ENCODE data around the gene SUGCT. TPM values are rescaled to one million over a fixed set of nuclear protein-coding genes. Genes with fewer than 3 reads are reported as not detected.
"Not testable (repeated sequence)": the region's sequence is repeated elsewhere in the genome, so short reads cannot be mapped to it uniquely, and the experiment has no call there.

Gene SUGCT
- total RNA-seq, 1 donor from 2014 or later, result 3.1 TPM

DNA sequence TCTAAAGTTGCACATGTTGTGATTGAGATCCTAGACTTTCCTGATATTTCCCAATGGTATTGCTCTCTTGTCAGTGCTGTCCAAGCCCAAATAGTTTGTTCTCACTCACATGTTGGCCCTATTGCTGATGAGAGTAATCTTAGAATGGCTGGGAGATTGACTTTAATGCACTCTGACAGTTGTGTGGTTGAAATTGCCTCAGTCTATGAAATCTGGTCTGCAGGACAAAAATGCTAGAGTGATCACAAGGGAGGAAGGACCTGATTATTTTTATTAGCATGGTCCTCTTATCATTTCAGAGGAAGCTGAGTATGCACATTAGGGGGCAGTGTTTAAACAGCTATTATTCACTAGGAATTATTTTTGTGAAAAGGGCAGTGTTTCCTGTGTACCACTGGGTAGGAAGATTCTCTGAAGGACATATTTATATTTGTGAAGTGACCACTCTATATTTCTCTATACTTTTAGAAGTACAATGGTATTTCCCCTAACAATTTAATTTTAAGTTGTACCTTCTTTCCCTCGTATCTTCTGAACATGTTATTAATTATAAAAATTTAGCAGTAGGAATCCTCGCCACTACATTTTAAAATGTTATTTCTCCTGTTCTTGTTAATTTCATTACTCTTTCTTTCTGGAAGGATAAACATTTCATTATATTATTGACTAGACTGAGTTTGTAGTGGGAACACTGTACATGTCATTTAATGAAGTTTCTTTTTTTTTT is 64.4 kb downstream of the SUGCT start:
- no peak for DNase-seq (ENCODE audit: extremely low read depth, low read depth, low spot score)

DNA sequence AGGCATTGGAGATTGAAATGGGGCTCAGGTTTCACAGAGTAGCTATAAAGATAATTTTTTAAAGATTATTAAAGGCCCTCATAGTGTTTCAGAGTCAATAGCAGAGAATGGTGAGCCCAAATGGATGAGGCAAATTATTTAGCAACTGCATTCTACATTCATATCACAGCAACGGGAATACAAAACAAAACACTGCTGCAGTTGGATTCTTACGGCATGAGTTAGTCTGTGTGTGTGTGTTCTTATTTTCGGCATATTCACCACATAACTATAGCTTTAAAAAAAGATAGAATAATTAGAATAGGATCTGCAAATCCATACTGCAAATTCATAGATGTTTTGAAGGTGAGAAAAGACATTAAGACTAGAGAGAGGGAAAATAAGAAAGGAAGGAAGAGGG is 66.0 kb downstream of the SUGCT start:
- DNase-seq (ENCODE audit: extremely low read depth, low read depth, low spot score), result no peak

DNA sequence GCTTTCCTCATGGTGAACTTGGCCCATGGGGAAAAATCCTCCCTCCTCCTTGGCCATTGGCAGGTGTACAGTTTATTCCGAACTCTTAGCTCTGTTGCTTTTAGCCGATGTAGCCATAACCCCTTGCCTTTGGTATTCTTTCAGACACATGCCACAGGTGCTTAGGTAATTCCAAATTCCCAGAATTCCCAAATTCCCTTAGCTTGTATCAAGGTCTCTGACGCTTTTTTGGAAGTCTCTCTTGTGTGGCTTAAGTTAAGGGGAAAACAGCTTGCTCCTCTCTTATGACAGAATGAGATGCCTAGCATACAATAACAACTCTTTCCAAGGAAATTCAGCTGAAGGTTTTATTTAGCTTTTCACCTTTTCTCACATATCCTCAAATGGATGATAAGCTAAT is 68.0 kb downstream of the SUGCT start:
- DNase-seq (ENCODE audit: extremely low read depth, low read depth, low spot score), result no peak

DNA sequence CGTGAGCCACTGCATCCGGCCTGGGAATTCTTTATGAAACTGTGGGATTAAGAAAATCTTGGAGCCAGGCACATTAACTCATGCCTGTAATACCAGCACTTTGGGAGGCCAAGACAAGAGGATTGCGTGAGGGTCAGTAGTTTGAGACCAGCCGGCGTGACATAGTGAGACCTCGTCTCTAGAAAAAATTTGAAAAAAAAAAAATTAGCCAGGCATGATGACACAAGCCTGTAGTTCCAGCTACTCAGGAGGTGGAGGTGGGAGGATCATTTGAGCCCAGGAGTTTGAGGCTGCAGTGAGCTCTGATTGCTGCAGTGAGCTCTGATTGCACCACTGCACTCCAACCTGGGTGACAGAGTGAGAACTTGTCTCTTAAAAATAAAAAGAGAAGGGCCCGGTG is 69.8 kb downstream of the SUGCT start:
- no peak for DNase-seq (ENCODE audit: extremely low read depth, low read depth, low spot score)

DNA sequence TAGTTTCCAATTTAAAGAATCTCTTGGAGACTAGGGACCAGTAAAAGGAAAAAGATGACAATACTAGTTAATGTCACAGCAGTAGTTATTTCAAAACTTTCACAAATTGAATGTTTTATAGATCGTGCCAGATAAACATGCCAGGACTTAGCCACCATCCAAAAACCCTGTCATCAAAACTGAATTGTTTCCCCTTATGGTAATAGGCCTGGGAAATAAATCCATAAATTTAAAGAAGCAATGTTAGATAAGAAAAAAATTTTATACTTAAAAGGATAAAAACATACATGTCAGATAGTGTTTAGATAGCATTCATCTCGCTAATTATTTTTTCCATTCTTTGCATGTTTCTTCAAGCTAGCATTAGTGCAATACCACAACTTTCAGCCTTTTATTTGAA is 71.2 kb downstream of the SUGCT start:
- DNase-seq (ENCODE audit: extremely low read depth, low read depth, low spot score), result no peak

DNA sequence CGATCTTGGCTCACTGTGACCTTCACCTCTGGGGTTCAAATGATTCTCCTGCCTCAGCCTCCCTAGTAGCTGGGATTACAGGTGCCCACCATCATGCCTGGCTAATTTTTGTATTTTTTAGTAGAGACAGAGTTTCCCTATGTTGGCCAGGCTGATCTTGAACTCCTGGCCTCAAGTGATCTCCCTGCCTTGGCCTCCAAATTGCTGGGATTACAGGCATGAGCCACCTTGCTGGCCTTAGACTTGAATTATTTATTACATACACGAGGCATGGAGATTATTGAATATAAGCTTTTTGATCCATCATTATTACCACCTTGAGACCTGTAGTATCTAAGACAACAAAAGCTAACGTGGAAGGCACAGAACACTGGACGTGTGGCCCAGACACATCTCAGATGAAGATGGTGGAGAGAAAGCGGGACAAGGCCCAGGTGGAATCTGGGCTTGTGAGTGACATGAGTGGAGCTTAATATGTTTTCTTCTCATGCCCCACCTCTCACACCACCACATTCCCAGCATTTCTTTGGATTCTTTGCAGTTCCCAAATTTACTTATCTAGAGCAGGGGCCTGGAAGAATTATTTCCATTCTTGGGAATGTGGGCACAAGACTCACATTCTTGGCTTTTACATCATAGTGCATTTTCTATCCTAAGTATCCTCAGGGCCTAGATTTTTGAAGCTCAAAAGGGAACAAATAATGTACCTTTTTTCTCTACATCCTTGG is 76.6 kb downstream of the SUGCT start:
- no peak for DNase-seq (ENCODE audit: extremely low read depth, low read depth, low spot score)

DNA sequence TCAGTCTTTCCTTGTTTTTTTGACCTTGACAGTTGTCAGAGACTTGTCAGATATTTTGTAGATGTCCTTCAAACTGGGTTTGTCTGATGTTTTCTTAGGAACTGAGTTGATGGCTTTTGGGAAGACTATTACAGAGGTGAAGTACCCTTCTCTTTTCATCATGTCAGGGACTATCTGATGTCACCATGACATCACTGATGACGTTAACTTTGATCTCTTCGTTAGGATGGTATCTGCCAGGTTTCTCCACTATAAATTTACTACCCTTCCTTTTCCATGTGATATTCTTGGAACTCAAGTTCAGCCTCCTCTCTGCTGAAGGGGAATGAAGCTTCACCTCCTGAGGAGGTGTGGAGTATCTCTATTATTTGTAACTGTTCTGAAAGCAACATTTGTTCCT is 78.5 kb downstream of the SUGCT start:
- no peak for DNase-seq (ENCODE audit: extremely low read depth, low read depth, low spot score)

DNA sequence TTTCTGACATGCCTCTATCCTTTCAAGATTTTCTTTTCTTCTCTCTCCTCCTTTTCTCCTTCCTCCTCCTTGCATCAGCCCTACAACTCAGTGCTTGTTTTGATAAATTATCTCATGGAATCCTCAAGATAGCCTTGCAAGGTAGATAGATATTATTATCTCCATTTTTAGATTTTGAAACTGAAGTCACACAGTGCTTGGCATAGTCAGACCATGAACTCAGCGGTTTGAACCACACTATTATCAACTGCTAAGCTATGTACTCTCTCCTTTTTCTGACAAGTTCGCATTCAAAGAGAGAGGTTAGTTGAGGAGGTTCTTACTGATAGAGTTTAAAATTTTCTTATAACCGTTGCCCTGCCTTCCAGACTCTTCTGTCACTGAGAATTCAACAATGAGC is 79.1 kb downstream of the SUGCT start:
- no peak for DNase-seq (ENCODE audit: extremely low read depth, low read depth, low spot score)

DNA sequence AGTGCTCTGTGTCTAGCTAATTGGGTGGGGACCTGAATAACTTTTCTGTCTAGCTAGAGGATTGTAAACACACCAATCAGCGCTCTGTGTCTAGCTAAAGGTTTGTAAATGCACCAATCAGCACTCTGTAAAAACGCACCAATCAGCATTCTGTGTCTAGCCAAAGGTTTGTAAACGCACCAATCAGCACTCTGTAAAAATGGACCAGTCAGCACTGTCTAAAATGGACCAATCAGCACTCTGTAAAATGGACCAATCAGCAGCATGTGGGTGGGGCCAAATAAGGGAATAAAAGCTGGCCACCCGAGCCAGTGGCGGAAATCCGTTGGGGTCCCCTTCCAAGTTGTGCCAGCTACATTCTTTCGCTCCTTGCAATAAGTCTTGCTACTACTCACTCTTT is 83.8 kb downstream of the SUGCT start:
- DNase-seq (ENCODE audit: extremely low read depth, low read depth, low spot score), result not testable (repeated sequence)

DNA sequence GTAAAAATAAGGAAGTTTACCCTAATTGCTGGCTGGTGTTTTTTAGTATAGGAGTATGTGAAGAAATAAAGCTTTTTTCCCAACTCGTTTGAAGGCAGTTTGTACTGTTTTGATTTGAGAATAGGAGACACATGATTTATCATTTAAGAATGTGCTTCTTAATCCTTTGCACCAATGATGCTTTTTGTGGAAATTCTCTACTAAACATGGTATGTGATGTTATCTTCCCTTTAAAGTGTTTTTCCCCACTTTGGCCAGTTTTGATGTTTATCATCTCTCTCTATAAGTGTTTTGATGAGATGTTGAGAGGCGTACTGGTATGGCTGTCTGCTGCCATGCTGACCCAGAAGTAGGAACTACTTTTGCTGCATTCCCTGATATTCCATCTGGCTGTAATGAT is 85.1 kb downstream of the SUGCT start:
- no peak for DNase-seq (ENCODE audit: extremely low read depth, low read depth, low spot score)

DNA sequence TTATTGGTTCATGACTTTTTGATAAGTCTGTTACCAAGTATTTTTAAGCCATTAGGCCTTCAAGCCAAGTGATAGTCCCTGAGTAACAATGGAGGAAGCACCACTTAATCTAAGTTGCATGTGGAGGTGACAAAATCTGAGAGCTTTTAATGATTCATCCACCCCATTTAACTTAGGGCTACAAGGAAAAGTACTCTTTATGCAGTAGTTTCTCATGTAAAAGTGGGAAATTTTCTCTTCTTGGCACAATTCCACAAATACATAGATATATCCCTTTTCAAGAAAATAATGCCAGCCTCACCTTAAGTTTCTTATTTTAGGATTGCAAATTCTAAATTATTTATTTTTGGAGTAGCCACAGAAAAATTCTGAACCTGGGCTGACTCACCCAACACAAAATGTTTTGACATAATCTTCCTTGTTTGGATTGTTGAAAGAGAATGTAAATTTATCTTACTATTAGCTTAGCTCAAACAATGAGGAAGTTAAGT is 85.7 kb downstream of the SUGCT start:
- no peak for DNase-seq (ENCODE audit: extremely low read depth, low read depth, low spot score)

DNA sequence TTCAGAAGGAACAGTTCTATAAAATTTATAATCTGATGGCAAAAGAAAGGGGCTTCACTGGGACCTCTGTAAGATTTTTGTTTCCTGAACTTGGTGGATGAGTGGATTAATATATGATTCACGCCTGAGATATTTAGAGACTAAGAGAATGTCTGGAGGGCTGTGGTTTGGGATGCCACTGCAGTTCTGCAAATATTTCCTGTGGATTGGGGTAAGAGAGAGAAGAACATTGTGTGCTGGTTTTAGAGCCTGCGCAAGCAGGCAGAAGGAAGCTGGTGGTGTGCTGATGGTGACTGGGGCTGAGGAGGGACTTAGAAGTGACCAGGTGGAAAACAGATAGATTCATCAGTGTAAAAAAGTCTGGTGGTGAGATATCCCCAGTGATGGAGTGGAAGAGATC is 87.0 kb downstream of the SUGCT start:
- DNase-seq (ENCODE audit: extremely low read depth, low read depth, low spot score), result no peak

DNA sequence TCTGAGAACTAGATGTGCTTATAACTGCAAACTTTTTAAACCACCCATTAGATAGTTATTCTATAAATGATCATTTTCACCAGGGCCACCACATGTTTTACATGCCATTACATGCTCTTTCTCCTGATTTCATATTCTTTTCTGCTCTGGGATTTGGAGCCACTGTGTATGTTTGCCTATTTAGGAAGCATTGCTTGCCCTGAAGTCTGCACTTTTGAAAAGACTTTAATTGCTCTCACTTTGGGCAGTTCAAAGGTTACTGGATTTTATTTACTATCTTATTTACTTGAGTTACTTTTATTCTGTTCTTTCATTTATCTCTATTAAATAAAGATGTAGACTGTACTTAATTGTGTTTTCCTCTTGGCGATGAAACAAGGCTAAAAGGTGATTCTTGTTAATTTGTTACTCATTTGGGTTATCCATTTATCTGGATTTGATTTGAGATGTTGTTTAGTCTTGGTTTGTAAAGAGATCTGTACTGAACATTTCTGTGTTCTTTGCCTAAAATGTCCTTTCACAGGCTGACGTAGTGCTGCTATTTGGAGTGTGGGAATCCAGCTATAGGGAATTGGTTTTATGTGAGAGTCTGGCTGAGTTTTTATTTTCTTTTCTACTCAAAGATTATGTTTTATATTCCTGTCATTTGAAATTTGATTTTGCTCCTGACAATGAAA is 88.8 kb downstream of the SUGCT start:
- no peak for DNase-seq (ENCODE audit: extremely low read depth, low read depth, low spot score)

DNA sequence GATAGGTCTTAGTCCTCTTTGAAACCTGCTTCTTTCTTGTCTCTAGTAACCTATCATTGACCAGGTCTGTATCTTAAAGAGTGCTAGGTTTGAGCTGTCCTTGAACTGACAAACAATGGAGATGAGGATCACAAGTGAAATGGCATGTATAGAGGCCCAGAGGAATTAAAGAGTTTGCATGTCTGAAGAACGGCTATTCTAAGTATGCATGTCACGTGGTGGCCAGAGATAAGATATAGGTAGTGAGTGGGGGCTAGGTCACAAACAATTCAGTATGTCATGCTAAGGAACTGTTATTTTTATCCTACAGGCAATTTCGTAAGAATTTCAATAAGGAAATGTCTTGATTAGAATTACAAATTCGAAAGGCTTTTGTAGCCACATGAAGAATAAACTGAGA is 95.3 kb downstream of the SUGCT start:
- DNase-seq (ENCODE audit: extremely low read depth, low read depth, low spot score), result no peak

DNA sequence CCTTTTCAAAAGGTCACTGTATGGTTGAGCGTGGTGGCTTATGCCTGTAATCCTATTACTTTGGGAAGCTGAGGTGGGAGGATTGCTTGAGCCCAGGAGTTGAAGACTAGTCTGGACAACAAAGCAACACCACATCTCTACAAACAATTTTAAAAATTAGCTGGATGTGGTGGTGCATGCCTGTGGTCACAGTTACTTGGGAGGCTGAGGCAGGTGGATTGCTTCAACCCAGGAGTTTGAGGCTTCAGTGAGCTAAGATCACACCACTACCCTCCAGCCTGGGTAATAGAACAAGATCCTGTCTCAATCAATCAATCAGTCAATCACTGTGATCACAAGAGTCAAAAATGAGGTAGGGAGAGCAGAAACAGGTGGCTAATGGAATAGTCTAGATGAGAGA is 97.0 kb downstream of the SUGCT start:
- no peak for DNase-seq (ENCODE audit: extremely low read depth, low read depth, low spot score)

DNA sequence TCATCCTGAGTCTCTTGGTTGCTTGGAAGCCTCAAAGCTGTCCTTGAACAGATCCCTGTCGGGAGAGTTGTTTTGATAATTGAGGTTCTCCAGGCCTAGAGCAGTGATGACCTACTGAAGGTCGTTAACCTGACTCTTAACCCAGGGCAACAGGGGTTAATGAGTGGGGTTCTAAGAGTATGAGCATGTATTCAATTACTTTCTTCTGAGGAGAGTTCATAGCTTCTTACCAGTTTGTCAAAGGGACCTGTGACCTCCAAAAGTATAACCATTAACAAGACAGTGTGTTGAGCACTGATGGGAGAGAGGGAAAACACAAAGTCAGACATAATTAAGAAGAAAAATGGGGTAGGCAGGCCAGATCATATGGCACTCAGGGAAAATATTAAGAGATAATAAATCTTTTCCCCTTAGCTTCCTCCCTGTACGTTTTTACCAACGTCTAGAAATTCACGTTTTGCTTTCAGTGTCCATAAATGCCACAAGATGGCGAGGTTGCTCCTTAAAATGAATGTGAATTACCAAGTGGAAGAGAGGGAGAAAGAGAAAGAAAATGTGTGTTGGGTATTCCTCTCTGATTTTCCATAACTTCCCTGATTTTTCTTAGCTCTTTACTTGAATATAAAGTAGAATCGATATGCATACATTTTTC is 97.6 kb downstream of the SUGCT start:
- peak; percentile 54 for DNase-seq (ENCODE audit: extremely low read depth, low read depth, low spot score)

DNA sequence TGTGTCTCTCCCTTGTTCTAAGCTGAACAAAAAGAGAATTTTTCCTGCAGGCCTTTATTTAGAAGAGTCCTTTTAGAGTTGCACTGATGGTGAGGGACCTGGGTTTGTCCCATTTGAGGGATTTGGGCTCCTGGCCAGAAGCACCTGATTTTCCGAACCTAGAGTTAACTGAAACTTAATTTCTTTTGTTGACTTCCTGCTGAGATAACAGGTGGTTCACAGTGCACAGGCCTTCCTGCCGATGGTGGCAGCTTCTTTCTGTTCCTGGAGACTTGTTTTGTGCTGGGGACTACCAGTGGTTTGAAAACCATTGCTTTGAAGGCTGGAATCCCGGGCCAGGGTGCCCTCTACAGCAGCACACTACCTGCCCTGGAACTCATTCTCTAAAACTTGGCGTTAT is 99.2 kb downstream of the SUGCT start:
- DNase-seq (ENCODE audit: extremely low read depth, low read depth, low spot score), result no peak

DNA sequence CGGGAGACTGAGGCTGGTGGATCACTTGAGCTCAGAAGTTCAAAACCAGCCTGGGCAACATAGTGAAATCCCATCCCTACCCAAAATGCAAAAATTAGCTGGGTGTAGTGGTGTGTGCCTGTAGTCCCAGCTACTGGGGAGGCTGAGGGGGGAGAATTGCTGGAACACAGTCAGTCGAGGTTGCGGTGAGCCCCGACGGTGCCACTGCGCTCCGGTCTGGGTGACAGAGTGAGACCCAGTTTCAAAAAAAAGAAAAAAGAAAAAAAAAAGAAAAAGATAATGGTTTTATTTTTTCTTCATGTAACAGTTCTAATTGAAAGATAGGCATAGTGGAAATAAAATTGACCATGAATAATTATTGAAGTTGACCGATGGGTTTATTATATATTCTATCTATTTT is 99.9 kb downstream of the SUGCT start:
- DNase-seq (ENCODE audit: extremely low read depth, low read depth, low spot score), result no peak

DNA sequence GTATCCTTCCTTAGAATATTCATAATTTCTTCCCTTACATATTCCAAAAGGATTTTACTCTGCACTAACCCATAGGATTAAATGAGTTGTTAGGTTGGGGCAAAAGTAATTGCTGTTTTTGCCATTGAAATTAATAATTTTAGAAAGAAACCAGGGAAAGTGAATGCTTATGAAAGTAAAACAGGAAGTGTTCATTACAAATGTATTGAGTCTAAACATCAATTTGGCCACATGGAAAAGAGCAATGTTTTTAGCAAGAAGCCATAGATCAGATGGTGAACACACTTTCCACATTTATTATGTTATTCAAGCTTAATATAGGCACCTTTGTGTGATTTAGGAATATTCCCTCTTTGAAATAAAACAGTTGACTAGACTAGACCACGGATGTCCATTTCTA is 102.9 kb downstream of the SUGCT start:
- no peak for DNase-seq (ENCODE audit: extremely low read depth, low read depth, low spot score)

DNA sequence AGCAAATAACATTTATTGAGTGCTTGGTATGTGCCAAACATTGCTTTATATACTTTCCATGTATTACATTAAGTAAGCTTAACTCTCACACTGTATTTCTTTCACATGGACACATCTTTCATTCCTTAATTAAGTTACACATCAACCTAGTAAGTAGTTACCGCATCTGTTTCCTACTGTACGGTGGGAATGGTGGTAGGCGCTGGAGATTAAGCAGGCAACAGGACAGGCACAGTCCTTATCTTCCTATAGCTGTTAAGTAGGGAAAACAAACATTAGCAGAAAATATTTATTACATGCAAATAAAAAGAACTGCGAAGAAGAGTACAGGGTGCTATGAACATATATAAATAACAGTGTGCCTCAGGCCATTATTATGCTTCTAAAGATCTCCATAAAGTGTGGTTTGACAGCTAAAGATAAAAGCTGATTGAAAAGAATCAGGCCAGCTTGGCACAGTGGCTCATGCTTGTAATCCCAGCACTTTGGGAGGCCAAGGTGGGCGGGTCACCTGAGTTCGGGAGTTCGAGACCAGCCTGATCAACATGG is 105.0 kb downstream of the SUGCT start:
- no peak for DNase-seq (ENCODE audit: extremely low read depth, low read depth, low spot score)

DNA sequence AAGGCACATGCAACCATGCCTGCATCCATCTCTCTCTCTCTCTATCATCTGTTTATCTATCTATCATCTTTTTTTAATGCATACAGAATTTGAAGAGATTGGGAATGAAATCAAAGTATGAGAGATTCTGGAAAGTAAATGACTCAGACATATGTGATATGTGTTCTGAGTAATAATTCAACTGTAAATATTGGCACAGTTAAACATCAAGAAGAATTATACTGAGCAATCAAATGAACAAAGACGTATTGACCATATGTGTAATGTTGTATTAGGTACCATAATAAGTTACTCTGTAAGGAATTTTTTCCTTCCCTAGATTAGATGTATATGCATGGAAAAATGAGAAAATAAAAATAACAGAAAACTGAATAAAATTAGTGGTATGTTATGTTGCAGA is 108.3 kb downstream of the SUGCT start:
- no peak for DNase-seq (ENCODE audit: extremely low read depth, low read depth, low spot score)
